ENCODE results near the gene CLTCL1. TPM values are rescaled to one million over a fixed set of nuclear protein-coding genes. Genes with fewer than 3 reads are reported as not detected.

Gene CLTCL1
- total and polyA plus RNA-seq, 2 experiments from 2014 or later = 6.6 to 15.1 TPM

- Histone ChIP-seq H3K4me1 (ENCODE audit: insufficient read depth) (no peaks in the 10 kb centered on the region), H4K20me1 (replicated peaks; ENCODE audit: insufficient read depth) (no peaks in the 10 kb centered on the region), H3K79me2 (replicated peaks; ENCODE audit: insufficient read depth) (no peaks in the 10 kb centered on the region), H3K4me3 (no peak overlapping the region), H3K9me2 (ENCODE audit: insufficient read depth) (no peaks in the 10 kb centered on the region), H3K27me3 (ENCODE audit: insufficient read depth) (no peaks in the 10 kb centered on the region), H3F3A (replicated peaks; ENCODE audit: low read depth) (no peaks in the 10 kb centered on the region), H3K36me3 (ENCODE audit: insufficient read depth) (0 out of 2 replicates have a peak, but pooled peaks cover 7% of the 10 kb centered on the region), H3K4me2 (no peak overlapping the region), H3K27ac (ENCODE audit: low read depth) (no peak overlapping the region), H2AFZ (no peak overlapping the region)
- no peaks in the 10 kb centered on the region; the same call in 2 of the 3 replicates for H3K9me3 Mint-ChIP-seq
- no peak for DNase-seq (ENCODE audit: low spot score)
- peaks cover 10% of the 10 kb centered on the region for H3K4me1 Mint-ChIP-seq
- no peak overlapping the region for H3K4me3 Mint-ChIP-seq
- TF ChIP-seq ZNF114 (CRISPR knock-in tag; IDR thresholded peaks at IDR 0.05) = no peak
- TF ChIP-seq, protein P1, sequence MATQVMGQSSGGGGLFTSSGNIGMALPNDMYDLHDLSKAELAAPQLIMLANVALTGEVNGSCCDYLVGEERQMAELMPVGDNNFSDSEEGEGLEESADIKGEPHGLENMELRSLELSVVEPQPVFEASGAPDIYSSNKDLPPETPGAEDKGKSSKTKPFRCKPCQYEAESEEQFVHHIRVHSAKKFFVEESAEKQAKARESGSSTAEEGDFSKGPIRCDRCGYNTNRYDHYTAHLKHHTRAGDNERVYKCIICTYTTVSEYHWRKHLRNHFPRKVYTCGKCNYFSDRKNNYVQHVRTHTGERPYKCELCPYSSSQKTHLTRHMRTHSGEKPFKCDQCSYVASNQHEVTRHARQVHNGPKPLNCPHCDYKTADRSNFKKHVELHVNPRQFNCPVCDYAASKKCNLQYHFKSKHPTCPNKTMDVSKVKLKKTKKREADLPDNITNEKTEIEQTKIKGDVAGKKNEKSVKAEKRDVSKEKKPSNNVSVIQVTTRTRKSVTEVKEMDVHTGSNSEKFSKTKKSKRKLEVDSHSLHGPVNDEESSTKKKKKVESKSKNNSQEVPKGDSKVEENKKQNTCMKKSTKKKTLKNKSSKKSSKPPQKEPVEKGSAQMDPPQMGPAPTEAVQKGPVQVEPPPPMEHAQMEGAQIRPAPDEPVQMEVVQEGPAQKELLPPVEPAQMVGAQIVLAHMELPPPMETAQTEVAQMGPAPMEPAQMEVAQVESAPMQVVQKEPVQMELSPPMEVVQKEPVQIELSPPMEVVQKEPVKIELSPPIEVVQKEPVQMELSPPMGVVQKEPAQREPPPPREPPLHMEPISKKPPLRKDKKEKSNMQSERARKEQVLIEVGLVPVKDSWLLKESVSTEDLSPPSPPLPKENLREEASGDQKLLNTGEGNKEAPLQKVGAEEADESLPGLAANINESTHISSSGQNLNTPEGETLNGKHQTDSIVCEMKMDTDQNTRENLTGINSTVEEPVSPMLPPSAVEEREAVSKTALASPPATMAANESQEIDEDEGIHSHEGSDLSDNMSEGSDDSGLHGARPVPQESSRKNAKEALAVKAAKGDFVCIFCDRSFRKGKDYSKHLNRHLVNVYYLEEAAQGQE (IDR thresholded peaks at IDR 0.05; ENCODE audit: unreplicated experiment) = no peak
- TF ChIP-seq ZNF331 (CRISPR knock-in tag; IDR thresholded peaks at IDR 0.05; ENCODE audit: low read depth) = no peak
- no peak for TF ChIP-seq POLR2AphosphoS5 (IDR thresholded peaks at IDR 0.05; ENCODE audit: low read depth)
- TF ChIP-seq JUNB (IDR thresholded peaks at IDR 0.05; ENCODE audit: unreplicated experiment) = no peak
- TF ChIP-seq CREB1 (CRISPR knock-in tag; IDR thresholded peaks at IDR 0.05; ENCODE audit: low read depth) = no peak
- H3K27me3 Mint-ChIP-seq (ENCODE audit: insufficient read depth, low read depth, poor library complexity) = peaks cover 7% of the 10 kb centered on the region
- ATAC-seq = no peak
- H3K36me3 Mint-ChIP-seq (ENCODE audit: low read depth) = peaks cover 36% of the 10 kb centered on the region
- H3K27ac Mint-ChIP-seq = no peak overlapping the region
Observed at GRCh38 chr22:19196841-19197612, 94.5 kb downstream of the CLTCL1 start.

DNA sequence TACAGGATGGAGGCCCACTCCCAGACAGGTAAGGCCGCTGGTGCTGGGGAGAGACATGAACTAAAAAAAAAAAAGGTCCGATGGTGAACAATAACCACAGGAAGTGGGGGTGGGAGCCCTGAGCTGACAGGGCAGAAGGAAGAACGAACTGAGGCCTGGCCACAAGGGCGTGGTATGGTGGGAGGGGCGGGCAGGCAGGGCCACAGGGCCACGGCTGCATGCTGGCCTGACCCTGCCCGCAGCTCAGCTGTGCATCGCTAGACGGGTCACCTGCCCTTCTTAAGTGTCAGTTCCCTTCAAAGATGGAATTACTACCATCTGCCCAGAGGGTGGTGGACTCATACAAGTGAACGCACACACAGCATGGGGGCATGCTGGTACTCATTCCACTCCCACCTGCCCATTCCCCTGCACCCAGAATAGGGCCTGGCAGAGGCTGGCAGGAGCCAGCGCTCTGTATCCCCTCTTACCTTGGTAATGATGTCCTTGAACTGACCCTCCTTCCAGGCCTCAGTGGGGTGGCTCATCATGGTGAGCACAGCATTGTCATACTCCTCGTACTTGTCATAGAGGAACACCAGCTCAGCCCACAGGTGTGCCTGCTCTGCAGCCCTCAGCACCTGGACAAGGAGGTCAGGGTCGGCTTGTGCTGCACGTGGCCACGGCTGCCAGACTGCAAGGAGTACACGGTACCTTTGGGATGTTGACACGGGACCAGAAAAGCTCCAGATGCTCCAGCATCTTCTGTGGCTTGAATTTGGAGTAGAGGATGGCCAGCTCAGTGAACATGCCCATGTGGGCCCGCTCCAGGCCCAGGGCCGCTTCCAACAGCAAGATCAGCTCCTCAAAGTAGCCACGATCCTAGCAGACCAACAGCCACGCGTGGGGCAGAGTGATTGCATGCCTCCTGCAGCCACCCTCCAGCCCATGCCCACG, 95.5 kb downstream of the CLTCL1 start:
- Histone ChIP-seq H3K4me2 (no peak overlapping the region), H3F3A (replicated peaks; ENCODE audit: low read depth) (no peaks in the 10 kb centered on the region), H3K79me2 (replicated peaks; ENCODE audit: insufficient read depth) (no peaks in the 10 kb centered on the region), H2AFZ (no peak overlapping the region), H3K4me3 (no peak overlapping the region), H3K36me3 (ENCODE audit: insufficient read depth) (0 out of 2 replicates have a peak, but pooled peaks cover 7% of the 10 kb centered on the region), H3K27ac (ENCODE audit: low read depth) (no peak overlapping the region), H3K4me1 (ENCODE audit: insufficient read depth) (no peaks in the 10 kb centered on the region), H3K9me2 (ENCODE audit: insufficient read depth) (no peaks in the 10 kb centered on the region), H3K27me3 (ENCODE audit: insufficient read depth) (no peaks in the 10 kb centered on the region), H4K20me1 (replicated peaks; ENCODE audit: insufficient read depth) (no peaks in the 10 kb centered on the region)
- H3K9me3 Mint-ChIP-seq = no peaks in the 10 kb centered on the region; the same call in 2 of the 3 replicates
- DNase-seq (ENCODE audit: low spot score) (no peak), ATAC-seq (no peak)
- TF ChIP-seq JUNB (IDR thresholded peaks at IDR 0.05; ENCODE audit: unreplicated experiment) (no peak), ZNF331 (CRISPR knock-in tag; IDR thresholded peaks at IDR 0.05; ENCODE audit: low read depth) (no peak), POLR2AphosphoS5 (IDR thresholded peaks at IDR 0.05; ENCODE audit: low read depth) (no peak), ZNF114 (CRISPR knock-in tag; IDR thresholded peaks at IDR 0.05) (no peak), CREB1 (CRISPR knock-in tag; IDR thresholded peaks at IDR 0.05; ENCODE audit: low read depth) (no peak), EZH2 (IDR thresholded peaks at IDR 0.05; ENCODE audit: low read depth, unreplicated experiment) (no peak)
- TF ChIP-seq, protein P1 (IDR thresholded peaks at IDR 0.05; ENCODE audit: unreplicated experiment) = no peak
- TF ChIP-seq, protein P2, sequence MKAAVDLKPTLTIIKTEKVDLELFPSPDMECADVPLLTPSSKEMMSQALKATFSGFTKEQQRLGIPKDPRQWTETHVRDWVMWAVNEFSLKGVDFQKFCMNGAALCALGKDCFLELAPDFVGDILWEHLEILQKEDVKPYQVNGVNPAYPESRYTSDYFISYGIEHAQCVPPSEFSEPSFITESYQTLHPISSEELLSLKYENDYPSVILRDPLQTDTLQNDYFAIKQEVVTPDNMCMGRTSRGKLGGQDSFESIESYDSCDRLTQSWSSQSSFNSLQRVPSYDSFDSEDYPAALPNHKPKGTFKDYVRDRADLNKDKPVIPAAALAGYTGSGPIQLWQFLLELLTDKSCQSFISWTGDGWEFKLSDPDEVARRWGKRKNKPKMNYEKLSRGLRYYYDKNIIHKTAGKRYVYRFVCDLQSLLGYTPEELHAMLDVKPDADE (IDR thresholded peaks at IDR 0.05) = no peak
- H3K36me3 Mint-ChIP-seq (ENCODE audit: low read depth) = peaks cover 41% of the 10 kb centered on the region
- H3K4me3 Mint-ChIP-seq = no peak overlapping the region
- H3K27me3 Mint-ChIP-seq (ENCODE audit: insufficient read depth, low read depth, poor library complexity) = peaks cover 8% of the 10 kb centered on the region
- H3K27ac Mint-ChIP-seq = no peak overlapping the region
- H3K4me1 Mint-ChIP-seq = peaks cover 7% of the 10 kb centered on the region

Data from GM23338 (cell line).